CD14-positive monocyte (primary cell): Measurements from ENCODE around the gene SLC25A51. TPM values are rescaled to one million over a fixed set of nuclear protein-coding genes. Genes with fewer than 3 reads are reported as not detected.

ENCODE experiments used
- DNase-seq, 3 donors: peaks; one replicate each; pipeline ENCODE4 v3.0.0-alpha.2; 2011 to 2022
- H2AFZ ChIP-seq: 2 replicates; pipeline ENCODE4 v1.6.0; 2012; ENCODE audit warnings: mild to moderate bottlenecking, low read depth, low read length, inconsistent platforms; ENCODE audit not compliant: insufficient read depth, poor library complexity, severe bottlenecking
- H3K27ac ChIP-seq, 2 donors: 1 replicate in 1 of 2; 2 replicates in 1 of 2; pipeline ENCODE4 v1.5.1; 2012 to 2013; ENCODE audit warnings: low read length in 2 of 2, control low read depth in 1 of 2, inconsistent platforms in 1 of 2, low read depth in 1 of 2, mild to moderate bottlenecking in 1 of 2
- H3K27me3 ChIP-seq, 2 donors: one replicate each; pipeline versions ENCODE4 v1.6.0 to v1.6.1; 2011 to 2013; ENCODE audit warnings: low read length in 2 of 2; ENCODE audit not compliant: control insufficient read depth in 2 of 2, insufficient read depth in 2 of 2
- H3K36me3 ChIP-seq, 2 donors: replicated peaks in 1 of 2; 1 replicate in 1 of 2; 2 replicates in 1 of 2; pipeline versions ENCODE4 v1.5.1 to v1.6.1; 2012 to 2013; ENCODE audit warnings: low read length in 2 of 2, control low read depth in 1 of 2, inconsistent platforms in 1 of 2, mild to moderate bottlenecking in 1 of 2; ENCODE audit not compliant: insufficient read depth in 2 of 2, control insufficient read depth in 1 of 2
- H3K4me1 ChIP-seq, 2 donors: 1 replicate in 1 of 2; 2 replicates in 1 of 2; pipeline versions ENCODE4 v1.5.1 to v1.6.1; 2012 to 2013; ENCODE audit warnings: low read length in 2 of 2, control low read depth in 1 of 2, inconsistent platforms in 1 of 2, mild to moderate bottlenecking in 1 of 2, moderate library complexity in 1 of 2; ENCODE audit not compliant: insufficient read depth in 2 of 2, control insufficient read depth in 1 of 2
- H3K4me2 ChIP-seq: replicated peaks from 2 replicates; pipeline ENCODE3; 2012; ENCODE audit warnings: low read length, moderate library complexity, mild to moderate bottlenecking; ENCODE audit not compliant: poor library complexity, severe bottlenecking; ENCODE audit errors: extremely low read depth
- H3K4me3 ChIP-seq, 3 experiments: fragments of 200-600 bp in 1 of 3; sonication (generic) in 1 of 3; replicated peaks in 1 of 3; 1 replicate in 2 of 3; 2 replicates in 1 of 3; pipeline ENCODE4 v1.5.1; 2011 to 2013; ENCODE audit warnings: low read length in 3 of 3, mild to moderate bottlenecking in 3 of 3, control low read depth in 2 of 3, low read depth in 2 of 3, inconsistent platforms in 1 of 3, moderate library complexity in 1 of 3
- H3K79me2 ChIP-seq: 2 replicates; pipeline ENCODE4 v1.6.0; 2012; ENCODE audit warnings: mild to moderate bottlenecking, control low read depth, inconsistent platforms, low read length, moderate library complexity; ENCODE audit not compliant: insufficient read depth
- H3K9ac ChIP-seq: 2 replicates; pipeline ENCODE4 v1.6.0; 2017; ENCODE audit warnings: low read length, mild to moderate bottlenecking; ENCODE audit not compliant: insufficient read depth, poor library complexity, severe bottlenecking
- H3K9me3 ChIP-seq, 2 donors: replicated peaks in 1 of 2; 1 replicate in 1 of 2; 2 replicates in 1 of 2; pipeline versions ENCODE4 v1.5.1 to v1.6.1; 2012 to 2013; ENCODE audit warnings: low read length in 2 of 2, control low read depth in 1 of 2; ENCODE audit not compliant: control insufficient read depth in 1 of 2, insufficient read depth in 1 of 2
- H4K20me1 ChIP-seq: 2 replicates; pipeline ENCODE4 v1.6.0; 2012; ENCODE audit warnings: mild to moderate bottlenecking, low read length, control low read depth, moderate library complexity; ENCODE audit not compliant: insufficient read depth
- H3K27ac Mint-ChIP-seq, 7 donors: one replicate each; pipeline ENCODE4 v1.8.0; 2020; ENCODE audit warnings: mild to moderate bottlenecking in 7 of 7, mixed read lengths in 7 of 7, moderate library complexity in 6 of 7, inconsistent platforms in 2 of 7
- H3K27me3 Mint-ChIP-seq, 3 donors: one replicate each; pipeline ENCODE4 v1.8.0; 2021 to 2022; ENCODE audit warnings: low read depth in 3 of 3, mild to moderate bottlenecking in 3 of 3, mixed read lengths in 3 of 3, moderate library complexity in 3 of 3, inconsistent platforms in 1 of 3
- H3K36me3 Mint-ChIP-seq, 2 donors: one replicate each; pipeline ENCODE4 v1.8.0; 2020; ENCODE audit warnings: mixed read lengths in 2 of 2, inconsistent platforms in 1 of 2, mild to moderate bottlenecking in 1 of 2
- H3K4me1 Mint-ChIP-seq: one replicate; pipeline ENCODE4 v1.8.0; 2020; ENCODE audit warnings: mild to moderate bottlenecking, mixed read lengths
- H3K4me3 Mint-ChIP-seq, 2 donors: one replicate each; pipeline ENCODE4 v1.8.0; 2020; ENCODE audit warnings: mild to moderate bottlenecking in 2 of 2, mixed read lengths in 2 of 2, moderate library complexity in 1 of 2
- H3K9me3 Mint-ChIP-seq, 7 donors: one replicate each; pipeline ENCODE4 v1.8.0; 2020 to 2022; ENCODE audit warnings: mixed read lengths in 7 of 7, mild to moderate bottlenecking in 6 of 7, moderate library complexity in 6 of 7, inconsistent platforms in 2 of 7
- CTCF ChIP-seq: fragments of 200-600 bp; IDR thresholded peaks from one replicate; pipeline ENCODE4 v1.8.0; 2022; ENCODE audit warnings: antibody characterized with exemption, mild to moderate bottlenecking
- WGBS: methylation state at CpG from one replicate; pipeline ENCODE4 v1.1.5; 2013; ENCODE audit warnings: missing lambda C conversion rate; ENCODE audit not compliant: insufficient coverage; 5-methylcytosine and 5-hydroxymethylcytosine counted together
- intact Hi-C, 2 donors: fragments of 100-400 bp; cut with micrococcal nuclease; formaldehyde crosslinking; loops; one replicate each; pipeline versions ENCODE4 v1.15.0 to v1.15.1; 2023
- polyA plus RNA-seq, 3 donors: library from polyadenylated mRNA; depleted of rRNA in 1 of 3; unstranded in 2 of 3; stranded (reverse) in 1 of 3; fragments of 300-500 nt in 2 of 3; fragments of >200 nt in 1 of 3; fragmentation: Illumina TruSeq in 2 of 3; gene quantifications; 1 replicate in 2 of 3; 2 replicates in 1 of 3; pipeline ENCODE4 v1.2.3, GENCODE V29; 2012 to 2021

The SLC25A51 gene
- polyA plus RNA-seq, 3 donors, result 5.9 to 12.4 (median 8.9) TPM

- no peak for TF ChIP-seq CTCF
- no peak overlapping the region for H3K4me3 Mint-ChIP-seq
- no peak for DNase-seq
- Histone ChIP-seq H3K4me2 (no peak overlapping the region), H3K9me3 (no peaks in the 10 kb centered on the region), H3K4me3 (no peak overlapping the region), H3K27me3 (no peaks in the 10 kb centered on the region), H3K79me2 (no peaks in the 10 kb centered on the region), H2AFZ (no peak overlapping the region), H4K20me1 (no peaks in the 10 kb centered on the region), H3K36me3 (no peaks in the 10 kb centered on the region), H3K4me1 (no peaks in the 10 kb centered on the region), H3K27ac (no peak overlapping the region), H3K9ac (no peak overlapping the region)
- peaks cover 2% of the 10 kb centered on the region for H3K4me1 Mint-ChIP-seq
- peaks cover 0 to 4% of the 10 kb centered on the region in 2 donors for H3K36me3 Mint-ChIP-seq
- WGBS, result 100% methylated on average over 3 of the region's 16 CpGs
- no peaks in the 10 kb centered on the region for H3K9me3 Mint-ChIP-seq
- H3K27me3 Mint-ChIP-seq, result no peaks in the 10 kb centered on the region
- intact Hi-C loops, result loop anchor here (5.0 to 10.0 kb wide), 6 partner anchors 73 to 485 kb away; partner anchors contain the start of genes ALDH1B1 (in 1 of the 2) and SHB (in 1 of the 2)
- H3K27ac Mint-ChIP-seq, result peak overlapping the region in 1 of 7 donors; percentile 50
Observed at GRCh38 chr9:37919246-37919955, 15.5 kb upstream of the SLC25A51 start.

- DNase-seq, result no peak
- H3K4me2 ChIP-seq, result no peak overlapping the region
- no peaks in the 10 kb centered on the region for H4K20me1 ChIP-seq
- no peaks in the 10 kb centered on the region for H3K4me1 ChIP-seq
- no peak overlapping the region for H3K9ac ChIP-seq
- H3K27ac ChIP-seq, result no peak overlapping the region
- TF ChIP-seq CTCF, result no peak
- no peak overlapping the region for H3K4me3 Mint-ChIP-seq
- no peaks in the 10 kb centered on the region for H3K79me2 ChIP-seq
- H3K27me3 Mint-ChIP-seq, result no peaks in the 10 kb centered on the region
- intact Hi-C loops, result loop anchor here (5.0 to 10.0 kb wide), 6 partner anchors 74 to 486 kb away; partner anchors contain the start of genes ALDH1B1 (in 1 of the 2) and SHB (in 1 of the 2)
- no peaks in the 10 kb centered on the region for H3K36me3 ChIP-seq
- peaks cover 2% of the 10 kb centered on the region for H3K4me1 Mint-ChIP-seq
- H3K9me3 Mint-ChIP-seq, result no peaks in the 10 kb centered on the region
- H3K9me3 ChIP-seq, result no peaks in the 10 kb centered on the region
- peaks cover 0 to 4% of the 10 kb centered on the region in 2 donors for H3K36me3 Mint-ChIP-seq
- H3K27ac Mint-ChIP-seq, result no peak overlapping the region
- H2AFZ ChIP-seq, result no peak overlapping the region
- WGBS, result 100% methylated on average over 2 of the region's 6 CpGs
- H3K27me3 ChIP-seq, result no peaks in the 10 kb centered on the region
- H3K4me3 ChIP-seq, result no peak overlapping the region
Observed at GRCh38 chr9:37918665-37919170, 14.8 kb upstream of the SLC25A51 start.
